GM12865 (cell line): ENCODE data around the gene SOD3.

Source experiments
- DNase-seq: peaks from one replicate; pipeline ENCODE4 v3.0.0; 2010; ENCODE audit warnings: low read depth
- H3K4me3 ChIP-seq: 2 replicates; pipeline ENCODE4 v1.5.1; 2011; ENCODE audit warnings: mild to moderate bottlenecking, low read depth, low read length, control low read depth
- TF ChIP-seq, protein P1 (sequence below): IDR thresholded peaks from 2 replicates; pipeline ENCODE4 v1.5.1; 2011; ENCODE audit warnings: low read length, control low read depth, low read depth, inconsistent platforms; ENCODE audit not compliant: insufficient read depth; ENCODE audit errors: missing control alignments

SOD3 gene

DNA sequence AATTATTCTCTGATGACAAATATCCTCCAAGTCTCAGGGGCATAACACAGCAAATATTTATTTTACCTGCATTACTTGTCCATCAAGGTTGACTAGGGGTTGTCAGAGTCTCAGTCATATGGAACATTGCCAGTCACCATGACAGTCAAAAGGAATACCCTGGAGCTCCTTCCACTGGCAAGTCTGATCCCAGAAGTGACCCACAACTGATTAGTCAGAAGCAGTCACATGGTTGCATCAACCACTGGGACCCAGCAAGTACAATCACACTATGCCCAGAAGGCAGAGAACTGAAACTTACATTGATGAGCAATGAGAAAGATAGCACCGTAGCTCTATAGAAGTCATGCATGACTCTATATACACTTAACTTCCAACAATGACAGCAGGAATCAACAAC is 41.9 kb upstream of the SOD3 start:
- no peak overlapping the region for H3K4me3 ChIP-seq
- DNase-seq: no peak
- TF ChIP-seq, protein P1, sequence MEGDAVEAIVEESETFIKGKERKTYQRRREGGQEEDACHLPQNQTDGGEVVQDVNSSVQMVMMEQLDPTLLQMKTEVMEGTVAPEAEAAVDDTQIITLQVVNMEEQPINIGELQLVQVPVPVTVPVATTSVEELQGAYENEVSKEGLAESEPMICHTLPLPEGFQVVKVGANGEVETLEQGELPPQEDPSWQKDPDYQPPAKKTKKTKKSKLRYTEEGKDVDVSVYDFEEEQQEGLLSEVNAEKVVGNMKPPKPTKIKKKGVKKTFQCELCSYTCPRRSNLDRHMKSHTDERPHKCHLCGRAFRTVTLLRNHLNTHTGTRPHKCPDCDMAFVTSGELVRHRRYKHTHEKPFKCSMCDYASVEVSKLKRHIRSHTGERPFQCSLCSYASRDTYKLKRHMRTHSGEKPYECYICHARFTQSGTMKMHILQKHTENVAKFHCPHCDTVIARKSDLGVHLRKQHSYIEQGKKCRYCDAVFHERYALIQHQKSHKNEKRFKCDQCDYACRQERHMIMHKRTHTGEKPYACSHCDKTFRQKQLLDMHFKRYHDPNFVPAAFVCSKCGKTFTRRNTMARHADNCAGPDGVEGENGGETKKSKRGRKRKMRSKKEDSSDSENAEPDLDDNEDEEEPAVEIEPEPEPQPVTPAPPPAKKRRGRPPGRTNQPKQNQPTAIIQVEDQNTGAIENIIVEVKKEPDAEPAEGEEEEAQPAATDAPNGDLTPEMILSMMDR: no peak

- TF ChIP-seq, protein P1: no peak
- DNase-seq: no peak
- H3K4me3 ChIP-seq: no peak overlapping the region
Measured at GRCh38 chr4:24754571-24754970, 40.8 kb upstream of the SOD3 start.

- H3K4me3 ChIP-seq: no peak overlapping the region
- TF ChIP-seq, protein P1: no peak
- no peak for DNase-seq
Measured at GRCh38 chr4:24763631-24764297, 31.6 kb upstream of the SOD3 start.

DNA sequence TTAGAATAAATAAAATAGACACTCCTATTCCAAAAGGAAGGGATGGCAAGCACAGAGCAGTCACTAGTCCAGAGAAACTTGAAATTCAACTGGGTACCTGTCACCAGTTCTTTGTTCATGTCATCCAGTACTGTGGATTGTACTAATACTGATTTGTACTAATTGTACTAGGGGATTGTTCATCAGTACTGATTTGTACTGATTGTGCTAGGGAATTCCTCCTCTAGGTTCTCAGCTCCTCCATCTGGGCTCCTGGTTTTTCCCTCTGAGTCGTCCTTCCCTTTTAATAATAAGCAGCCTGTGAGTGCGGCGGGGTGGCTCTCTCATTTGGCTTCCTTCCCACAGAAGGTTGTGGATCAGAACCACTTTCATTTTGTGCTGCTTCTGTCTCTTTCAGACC is 31.0 kb upstream of the SOD3 start:
- TF ChIP-seq, protein P1: no peak
- H3K4me3 ChIP-seq: no peak overlapping the region
- DNase-seq: no peak

- no peak overlapping the region for H3K4me3 ChIP-seq
- DNase-seq: no peak
- TF ChIP-seq, protein P1: no peak
Measured at GRCh38 chr4:24765376-24765988, 29.9 kb upstream of the SOD3 start.

- DNase-seq: peak; percentile 50
- TF ChIP-seq, protein P1: no peak
- no peak overlapping the region for H3K4me3 ChIP-seq
Measured at GRCh38 chr4:24768006-24768405, 27.4 kb upstream of the SOD3 start.

DNA sequence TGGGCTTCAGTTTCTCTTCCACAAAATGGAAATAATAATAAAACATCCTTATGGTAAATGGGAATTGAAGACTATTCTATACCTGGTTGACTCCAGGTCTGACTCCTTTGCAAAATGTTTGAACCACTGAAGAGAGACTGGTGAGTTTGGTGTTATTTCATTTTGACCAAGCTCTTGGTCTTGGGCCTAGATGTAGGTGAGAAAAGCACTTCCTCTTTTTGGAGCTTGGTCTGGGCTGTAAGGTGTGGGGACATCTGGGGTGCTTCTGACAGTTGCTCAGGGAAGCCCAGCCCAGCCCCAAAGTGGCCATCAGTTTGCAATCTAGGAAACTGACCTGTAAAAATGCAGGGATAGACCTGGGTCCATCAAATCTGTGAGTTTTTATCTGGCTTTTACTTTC is 26.8 kb upstream of the SOD3 start:
- DNase-seq: peak; percentile 69
- TF ChIP-seq, protein P1: no peak
- no peak overlapping the region for H3K4me3 ChIP-seq
